GM18519 (cell line): ENCODE results near the gene LIPC.

Experiments used
- ATAC-seq: cut with Tn5 transposase; IDR thresholded peaks from one replicate; pipeline ENCODE4 v1.9.1; 2021; ENCODE audit warnings: mild to moderate bottlenecking, moderate library complexity; ENCODE audit not compliant: unreplicated experiment, low FRiP score

Gene LIPC

GRCh38 chr15:58549013-58549784, 117.4 kb downstream of the LIPC start:
- no peak for ATAC-seq

GRCh38 chr15:58549785-58550074, 117.9 kb downstream of the LIPC start:
- ATAC-seq, result no peak

GRCh38 chr15:58551084-58551763, 119.4 kb downstream of the LIPC start:
- ATAC-seq, result no peak

GRCh38 chr15:58551764-58552504, 120.1 kb downstream of the LIPC start:
- ATAC-seq, result no peak

- ATAC-seq, result no peak
Observed at GRCh38 chr15:58552505-58553364, 120.9 kb downstream of the LIPC start.

GRCh38 chr15:58553365-58553918, 121.7 kb downstream of the LIPC start:
- ATAC-seq, result no peak

GRCh38 chr15:58554758-58555157, 123.0 kb downstream of the LIPC start:
- no peak for ATAC-seq

- ATAC-seq, result no peak
Observed at GRCh38 chr15:58555162-58556027, 123.6 kb downstream of the LIPC start.

- ATAC-seq, result no peak
Observed at GRCh38 chr15:58556028-58556361, 124.2 kb downstream of the LIPC start.

GRCh38 chr15:58556541-58556940, 124.8 kb downstream of the LIPC start:
- ATAC-seq, result no peak

GRCh38 chr15:58558777-58559176, 127.0 kb downstream of the LIPC start:
- no peak for ATAC-seq

- ATAC-seq, result no peak
Observed at GRCh38 chr15:58559904-58560588, 128.3 kb downstream of the LIPC start.

- ATAC-seq, result no peak
Observed at GRCh38 chr15:58561321-58561720, 129.5 kb downstream of the LIPC start.

- ATAC-seq, result no peak
Observed at GRCh38 chr15:58562135-58562534, 130.3 kb downstream of the LIPC start.

GRCh38 chr15:58564981-58565380, 133.2 kb downstream of the LIPC start:
- no peak for ATAC-seq

- no peak for ATAC-seq
Observed at GRCh38 chr15:58565619-58566018, 133.8 kb downstream of the LIPC start.

- ATAC-seq, result no peak
Observed at GRCh38 chr15:58566029-58566428, 134.2 kb downstream of the LIPC start.

- no peak for ATAC-seq
Observed at GRCh38 chr15:58568157-58568571, 136.4 kb downstream of the LIPC start.

- ATAC-seq, result no peak
Observed at GRCh38 chr15:58569455-58569854, 137.7 kb downstream of the LIPC start.
